HT1080 (cell line): ENCODE data around the gene TTC5. TPM values are rescaled to one million over a fixed set of nuclear protein-coding genes. Genes with fewer than 3 reads are reported as not detected.
"Not testable (repeated sequence)": the region's sequence is repeated elsewhere in the genome, so short reads cannot be mapped to it uniquely, and the experiment has no call there.

Experiments used
- DNase-seq: peaks from one replicate; pipeline ENCODE4 v3.0.0-alpha.2; 2015; ENCODE audit warnings: low read depth
- polyA plus RNA-seq, 2 experiments: library from polyadenylated mRNA; depleted of rRNA; stranded (reverse); fragments of >200 nt; gene quantifications; 2 replicates each; pipeline ENCODE4 v1.2.3, GENCODE V29; 2015
- total RNA-seq: library from RNA; depleted of rRNA; stranded (reverse); fragments of >200 nt; shearing (Covaris generic); gene quantifications from 2 replicates; pipeline ENCODE4 v1.2.3, GENCODE V29; 2014; rRNA removed

TTC5 gene, protein sequence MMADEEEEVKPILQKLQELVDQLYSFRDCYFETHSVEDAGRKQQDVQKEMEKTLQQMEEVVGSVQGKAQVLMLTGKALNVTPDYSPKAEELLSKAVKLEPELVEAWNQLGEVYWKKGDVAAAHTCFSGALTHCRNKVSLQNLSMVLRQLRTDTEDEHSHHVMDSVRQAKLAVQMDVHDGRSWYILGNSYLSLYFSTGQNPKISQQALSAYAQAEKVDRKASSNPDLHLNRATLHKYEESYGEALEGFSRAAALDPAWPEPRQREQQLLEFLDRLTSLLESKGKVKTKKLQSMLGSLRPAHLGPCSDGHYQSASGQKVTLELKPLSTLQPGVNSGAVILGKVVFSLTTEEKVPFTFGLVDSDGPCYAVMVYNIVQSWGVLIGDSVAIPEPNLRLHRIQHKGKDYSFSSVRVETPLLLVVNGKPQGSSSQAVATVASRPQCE
- 13.5 and 15.6 TPM in 2 replicates for total RNA-seq
- polyA plus RNA-seq (2015; cell fraction: cytosol; rRNA removed): 11.6 and 12.7 TPM in 2 replicates
- polyA plus RNA-seq (2015; cell fraction: nucleus; rRNA removed): 13.1 and 16.9 TPM in 2 replicates

DNA sequence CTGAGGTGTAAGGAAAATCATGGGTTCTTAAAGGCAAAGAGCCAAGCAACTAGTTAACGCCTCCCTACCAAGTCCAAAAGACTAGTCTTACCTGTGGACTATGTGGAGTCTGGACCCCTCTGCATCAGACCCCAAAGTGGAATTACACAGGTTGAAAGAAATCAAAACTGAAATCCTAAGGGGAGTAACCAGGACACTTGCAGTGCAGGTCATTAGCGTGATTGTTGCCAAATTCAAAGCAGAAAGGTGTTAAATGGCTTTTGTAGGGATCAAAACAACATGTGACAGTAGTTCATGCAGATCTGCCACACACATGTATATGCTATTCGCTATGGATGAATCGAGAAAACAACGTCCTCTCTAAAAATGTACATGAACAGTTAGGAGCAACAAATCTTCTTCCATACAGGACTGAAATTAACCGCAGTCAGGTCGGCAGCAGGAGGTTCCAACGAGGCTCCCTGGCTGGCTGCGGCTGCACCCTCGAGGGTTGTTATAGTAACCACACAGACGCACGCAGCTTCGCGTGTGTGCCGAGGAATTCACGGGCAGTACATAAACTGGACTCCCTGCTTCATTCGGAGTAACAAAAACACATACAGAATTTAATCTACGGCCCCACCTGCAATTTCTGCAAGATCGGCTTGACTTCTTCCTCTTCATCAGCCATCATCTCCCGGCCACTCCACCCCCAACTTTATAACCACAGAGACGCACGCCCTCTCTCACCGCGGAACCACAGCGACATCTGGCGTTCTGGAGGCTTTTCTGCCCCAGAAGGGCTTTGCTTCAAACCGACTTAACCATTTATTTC is at the start of gene TTC5:
TTC5 (minus strand) TSS at position 687 of the 814 bp plus-strand sequence; CDS start at position 673, 14 bp downstream.
- DNase-seq: peak; percentile 81

DNA sequence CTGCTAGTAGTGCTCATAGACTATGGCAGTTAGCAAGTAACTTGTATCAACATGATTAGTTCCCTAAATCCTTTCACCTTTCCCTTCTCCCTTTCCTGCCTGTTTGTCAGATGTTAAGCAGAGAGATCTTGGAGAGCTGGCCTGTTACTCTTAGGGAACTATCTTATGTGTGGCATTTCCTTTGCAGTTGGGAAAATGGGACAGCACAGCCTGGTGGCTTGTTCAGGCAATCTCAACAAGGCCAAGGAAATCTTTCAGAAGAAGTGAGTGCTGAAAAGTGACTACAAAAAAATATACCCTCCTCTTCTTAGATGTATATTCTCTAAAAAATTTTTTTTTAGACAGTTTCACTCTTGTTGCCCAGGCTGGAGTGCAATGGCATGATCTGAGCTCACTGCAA is 45.1 kb upstream of the TTC5 start:
- no peak for DNase-seq

DNA sequence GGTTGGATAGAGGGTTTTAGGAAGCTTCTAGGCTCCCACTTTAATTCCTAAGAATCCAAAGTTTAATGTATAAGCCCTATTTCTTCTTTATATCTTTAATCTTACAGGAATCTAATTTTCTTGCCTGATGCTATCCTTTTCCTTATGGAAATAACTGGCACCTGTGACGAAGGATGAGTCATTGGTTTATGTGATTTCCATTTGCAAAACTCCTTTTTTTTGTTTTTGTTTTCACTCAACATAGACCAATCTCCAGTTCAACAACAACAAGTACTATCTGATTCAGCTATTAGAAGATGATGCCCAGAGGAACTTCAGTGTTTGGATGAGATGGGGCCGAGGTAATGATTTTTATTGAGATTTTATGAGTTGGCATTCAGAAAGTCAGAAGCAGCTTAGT is 44.5 kb upstream of the TTC5 start:
- DNase-seq: no peak

DNA sequence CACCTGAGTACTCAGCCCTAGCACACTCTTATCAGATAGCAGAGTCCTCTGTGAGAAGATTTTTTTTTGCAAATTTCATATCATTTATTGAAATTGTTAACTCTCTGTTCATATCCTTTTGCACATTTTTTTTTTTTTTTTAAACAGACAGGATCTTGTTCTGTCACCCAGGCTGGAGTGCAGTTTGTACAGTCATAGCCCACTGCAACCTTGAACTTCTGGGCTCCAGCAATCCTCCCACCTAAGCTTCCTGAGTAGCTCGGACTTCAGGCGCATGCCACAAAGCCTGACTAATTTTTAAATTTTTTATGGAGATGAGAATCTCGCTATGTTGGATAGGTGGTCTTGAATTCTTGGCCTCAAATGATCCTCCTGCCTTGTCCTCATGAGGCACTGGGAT is 42.0 kb upstream of the TTC5 start:
- no peak for DNase-seq

DNA sequence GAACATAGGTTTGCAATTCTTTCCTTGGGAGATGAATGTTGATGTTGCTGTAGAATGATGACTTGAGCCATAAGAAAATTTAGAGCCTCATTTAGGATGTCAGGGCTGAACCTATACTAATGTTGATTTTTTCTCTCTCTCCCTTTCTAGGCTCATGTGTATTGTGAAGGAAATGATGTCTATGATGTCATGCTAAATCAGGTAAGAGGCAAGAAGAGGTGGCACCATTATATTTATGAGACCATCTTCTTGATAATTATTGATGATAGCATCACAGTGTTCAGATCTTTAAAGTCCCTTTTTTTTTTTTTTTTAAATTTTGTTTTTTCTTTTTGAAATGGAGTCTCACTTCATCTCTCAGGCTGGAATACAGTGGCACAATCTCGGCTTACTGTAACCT is 41.0 kb upstream of the TTC5 start:
- no peak for DNase-seq

DNA sequence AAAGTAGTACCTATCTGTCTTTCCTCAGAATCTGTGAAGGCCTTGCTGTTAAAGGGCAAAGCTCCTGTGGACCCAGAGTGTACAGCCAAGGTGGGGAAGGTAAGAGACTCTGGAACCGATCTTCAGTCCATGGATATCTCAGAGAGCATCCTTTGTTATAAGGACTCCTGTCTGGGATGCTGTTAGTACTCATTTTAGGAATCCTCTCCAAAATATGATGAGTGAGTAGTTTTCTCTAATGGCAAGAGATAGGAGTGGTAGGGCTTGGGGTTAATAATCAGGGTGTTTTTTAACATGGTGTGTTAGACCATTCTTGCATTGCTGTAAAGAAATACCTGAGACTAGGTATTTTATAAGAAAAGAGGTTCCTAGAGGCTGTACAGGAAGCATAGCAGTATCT is 39.6 kb upstream of the TTC5 start:
- DNase-seq: no peak

DNA sequence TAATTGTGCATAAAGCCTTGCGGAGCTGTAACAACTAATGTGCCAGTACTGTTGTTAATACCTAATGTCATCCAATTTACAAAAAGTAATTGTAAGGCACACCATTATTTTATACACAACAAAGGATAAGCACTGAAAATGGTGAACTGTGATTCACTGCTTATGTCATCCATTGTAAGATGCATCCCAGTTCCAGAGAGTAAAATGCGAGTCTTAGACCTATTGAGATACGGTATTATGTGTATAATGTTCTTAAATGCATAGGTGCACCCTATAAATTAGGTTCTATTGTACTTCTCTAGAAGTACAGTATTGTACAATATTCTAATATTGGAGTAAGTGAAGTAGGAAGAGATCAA is 38.1 kb upstream of the TTC5 start:
- no peak for DNase-seq

DNA sequence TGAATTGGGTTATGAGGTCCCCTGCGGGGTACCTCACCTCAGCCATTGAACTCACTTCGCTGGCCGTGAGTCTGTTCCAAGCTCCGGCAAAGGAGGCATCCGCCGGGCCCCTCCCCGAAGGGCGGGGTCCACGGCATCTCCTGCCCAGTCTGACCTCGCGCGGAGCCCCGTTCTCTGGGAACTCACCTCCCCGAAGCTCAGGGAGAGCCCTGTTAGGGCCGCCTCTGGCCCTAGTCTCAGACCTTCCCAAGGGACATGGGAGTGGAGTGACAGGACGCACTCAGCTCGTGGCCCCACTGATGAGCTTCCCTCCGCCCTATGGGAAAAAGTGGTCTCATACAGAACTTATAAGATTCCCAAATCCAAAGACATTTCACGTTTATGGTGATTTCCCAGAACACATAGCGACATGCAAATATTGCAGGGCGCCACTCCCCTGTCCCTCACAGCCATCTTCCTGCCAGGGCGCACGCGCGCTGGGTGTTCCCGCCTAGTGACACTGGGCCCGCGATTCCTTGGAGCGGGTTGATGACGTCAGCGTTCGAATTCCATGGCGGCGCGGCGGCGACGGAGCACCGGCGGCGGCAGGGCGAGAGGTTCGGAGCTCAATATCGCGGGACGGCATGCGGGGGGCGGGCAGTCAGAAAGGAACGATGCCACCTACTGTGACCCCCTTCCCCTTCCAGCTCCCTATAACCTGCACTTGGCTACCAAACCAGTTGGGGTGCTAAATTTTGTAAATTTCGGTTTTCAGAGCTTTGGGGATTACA is 37.5 kb upstream of the TTC5 start, which contains the start of gene PARP2:
PARP2 (plus strand) TSS at position 544 of the 770 bp plus-strand sequence; CDS start at position 551, 7 bp downstream.
- peak; percentile 100 for DNase-seq

DNA sequence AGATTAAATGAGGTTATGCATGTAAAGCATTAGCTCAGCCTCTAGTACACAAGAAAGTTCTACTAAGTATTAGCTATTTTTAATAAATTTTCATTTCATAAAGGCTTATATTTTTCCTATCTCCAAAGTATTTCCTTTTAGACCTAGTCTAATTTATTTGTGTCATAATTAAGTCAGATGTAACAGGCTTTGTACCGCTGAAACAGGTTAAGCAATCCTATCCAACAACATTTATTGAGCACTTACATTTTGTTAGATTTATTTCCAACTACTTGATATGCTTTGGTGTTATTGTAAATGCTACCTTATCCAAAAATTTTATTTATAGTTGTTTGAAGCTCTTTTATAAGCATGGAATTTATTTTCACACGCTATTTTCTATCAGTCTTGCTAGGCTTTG is 35.9 kb upstream of the TTC5 start:
- no peak for DNase-seq

DNA sequence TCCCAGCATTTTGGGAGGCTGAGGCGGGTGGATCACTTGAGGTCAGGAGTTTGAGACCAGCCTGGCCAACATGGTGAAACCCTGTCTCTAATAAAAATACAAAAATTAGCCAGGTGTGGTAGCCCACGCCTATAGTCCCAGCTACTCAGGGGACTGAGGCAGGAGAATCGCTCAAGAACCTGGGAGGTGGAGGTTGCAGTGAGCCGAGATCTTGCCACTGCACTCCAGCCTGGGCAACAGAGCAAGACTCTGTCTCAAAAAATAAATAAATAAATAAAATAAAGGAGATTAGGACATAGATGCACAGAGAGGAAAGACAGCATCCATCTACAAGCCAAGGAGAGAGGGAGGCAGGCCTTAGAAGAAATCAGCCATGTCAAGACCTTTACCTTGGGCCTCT is 35.3 kb upstream of the TTC5 start:
- DNase-seq: not testable (repeated sequence)

DNA sequence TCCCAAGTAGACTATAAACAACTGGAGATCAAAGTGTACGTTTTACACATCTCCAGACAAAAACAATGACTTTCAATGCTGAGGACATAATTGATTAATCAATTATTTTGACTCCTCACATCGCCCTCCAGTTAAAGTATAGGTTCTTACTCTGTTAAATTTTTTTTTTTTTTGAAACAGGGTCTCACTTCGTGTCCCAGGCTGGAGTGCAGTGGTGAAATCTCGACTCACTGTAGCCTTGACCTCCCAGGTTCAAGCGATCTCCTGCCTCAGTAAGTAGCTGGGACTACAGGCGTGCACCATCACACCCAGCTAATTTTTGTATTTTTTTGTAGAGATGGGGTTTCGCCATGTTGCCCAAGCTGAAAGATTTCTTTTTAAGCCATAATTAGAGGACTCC is 28.3 kb upstream of the TTC5 start:
- DNase-seq: no peak

DNA sequence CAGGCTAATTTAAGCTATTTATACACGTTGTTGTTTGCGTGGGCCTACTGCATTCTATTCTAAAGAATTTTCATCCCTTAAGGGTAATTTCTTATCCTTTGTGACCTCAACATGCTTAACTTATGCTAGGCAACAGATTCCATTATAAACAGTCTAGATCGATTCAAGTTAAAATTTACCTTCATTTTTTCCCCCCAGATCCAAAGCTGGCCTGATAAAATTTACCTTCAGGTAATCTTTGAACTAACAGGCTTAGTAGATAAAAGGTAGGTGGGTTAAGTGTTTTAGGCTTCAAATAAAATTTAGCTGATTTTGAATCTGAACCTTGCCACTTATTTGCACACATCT is 27.7 kb upstream of the TTC5 start:
- DNase-seq: no peak

DNA sequence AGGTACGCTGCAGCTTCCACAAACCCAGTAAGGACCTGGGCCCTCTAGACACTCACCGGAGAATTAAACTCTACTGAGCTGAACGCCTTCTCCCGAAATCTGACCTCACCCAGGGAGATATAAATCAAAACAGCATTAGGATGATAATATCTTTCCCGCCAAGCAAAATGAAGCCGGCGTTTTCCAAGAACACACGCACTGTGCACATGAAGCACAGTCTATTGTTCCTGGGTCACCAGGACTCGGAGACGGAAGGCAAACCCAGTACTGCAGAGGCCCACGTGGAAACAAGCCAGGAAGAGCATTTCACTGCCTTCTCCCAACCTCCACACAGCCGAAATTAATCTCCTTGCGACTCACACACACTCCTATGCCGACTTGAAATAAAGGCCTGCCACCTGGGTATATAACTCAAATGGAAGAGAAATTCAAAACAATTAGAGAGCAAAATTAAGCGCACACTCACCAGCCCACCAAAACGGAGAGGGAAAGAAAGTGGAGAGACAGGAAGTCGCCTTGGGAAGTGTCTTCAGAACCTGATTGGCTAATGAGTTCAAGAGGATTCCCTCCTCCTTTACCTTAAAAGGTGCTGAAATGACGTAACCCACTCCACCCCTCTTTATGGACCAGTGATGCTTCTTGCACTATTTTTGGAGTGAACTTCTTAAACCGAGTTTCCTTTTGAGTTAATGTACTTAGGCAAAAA is 27.2 kb upstream of the TTC5 start, which contains the start of gene CCNB1IP1:
CCNB1IP1 (minus strand) TSS at position 492 of the 706 bp plus-strand sequence. CDS start 16,756 bp downstream, outside the sequence.
- peak; percentile 89 for DNase-seq

DNA sequence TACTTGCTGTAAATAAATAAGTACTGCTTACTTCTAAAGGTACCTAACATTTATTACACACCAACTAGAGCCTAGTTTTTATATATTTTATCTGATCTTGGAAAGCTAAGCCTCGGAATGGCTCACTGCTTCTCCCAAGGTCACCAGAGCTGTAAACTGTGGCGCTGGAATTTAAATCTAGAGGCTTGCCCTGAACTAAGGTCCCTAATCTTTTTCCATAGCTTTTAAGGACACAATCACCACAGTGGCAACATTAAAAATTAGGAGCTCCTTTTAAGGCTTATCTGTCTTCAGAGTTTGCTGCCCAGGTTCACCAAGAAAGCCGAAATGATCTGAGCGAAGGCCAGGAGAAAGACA is 26.7 kb upstream of the TTC5 start:
- no peak for DNase-seq

DNA sequence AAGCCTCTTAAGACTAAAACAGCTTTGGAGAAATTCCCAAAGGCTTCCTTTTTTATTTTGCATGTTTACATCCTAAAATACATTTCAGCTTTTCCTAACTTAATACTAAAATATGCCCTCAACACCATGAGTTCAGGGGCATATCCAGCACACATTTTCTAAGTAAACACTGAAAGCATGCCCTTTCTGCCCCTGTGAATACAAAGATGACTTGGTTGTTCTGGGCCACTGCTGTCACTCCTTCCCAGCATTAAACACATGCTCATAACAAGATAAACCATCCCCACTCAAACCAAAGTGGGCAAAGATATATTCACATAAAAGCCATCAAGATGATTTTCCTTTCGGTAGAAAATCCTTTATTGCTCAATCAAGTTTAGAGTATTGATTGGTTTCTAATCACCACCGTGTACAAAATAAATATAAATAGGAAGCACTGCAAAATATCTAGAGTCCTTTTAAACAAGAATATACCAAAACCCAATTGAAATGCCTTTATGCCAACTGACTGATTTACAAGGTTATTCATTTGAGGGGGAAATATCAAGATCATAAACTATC is 25.4 kb upstream of the TTC5 start:
- DNase-seq: no peak

DNA sequence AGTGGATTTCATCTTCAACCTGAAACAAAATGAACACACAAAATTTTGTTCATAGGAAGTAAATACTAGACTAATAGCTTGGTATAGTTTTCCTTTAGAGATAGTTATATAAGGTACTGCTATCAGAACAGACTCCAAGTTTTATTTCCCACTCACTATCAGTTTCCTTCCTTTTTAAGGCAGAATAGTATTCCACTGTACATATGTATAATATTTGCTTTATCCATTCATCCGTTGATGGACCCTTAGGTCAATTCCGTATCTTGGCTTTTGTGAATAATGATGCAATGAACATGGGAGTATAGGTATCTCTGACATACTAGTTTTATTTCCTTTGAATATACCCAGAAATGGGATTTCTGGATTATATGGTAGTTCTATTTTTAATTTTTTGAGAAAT is 23.6 kb upstream of the TTC5 start:
- no peak for DNase-seq

DNA sequence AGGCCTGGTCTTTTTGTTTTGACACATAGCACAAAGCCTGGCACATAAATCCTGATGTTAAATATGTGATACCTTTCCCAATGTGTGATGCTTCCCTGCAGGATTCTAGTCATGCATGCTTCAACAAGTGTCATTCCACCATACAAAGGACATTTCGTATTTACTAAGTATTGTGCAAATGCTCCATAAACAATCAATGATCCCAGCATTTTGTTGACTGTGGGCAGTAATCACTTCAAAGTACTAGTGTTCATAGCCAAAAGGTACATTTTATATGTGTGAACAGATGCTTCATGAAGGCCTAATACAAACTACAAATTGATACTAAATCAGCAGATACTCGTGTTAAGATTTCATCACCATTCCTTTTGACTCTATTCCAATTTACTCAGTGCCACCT is 23.0 kb upstream of the TTC5 start:
- DNase-seq: no peak

DNA sequence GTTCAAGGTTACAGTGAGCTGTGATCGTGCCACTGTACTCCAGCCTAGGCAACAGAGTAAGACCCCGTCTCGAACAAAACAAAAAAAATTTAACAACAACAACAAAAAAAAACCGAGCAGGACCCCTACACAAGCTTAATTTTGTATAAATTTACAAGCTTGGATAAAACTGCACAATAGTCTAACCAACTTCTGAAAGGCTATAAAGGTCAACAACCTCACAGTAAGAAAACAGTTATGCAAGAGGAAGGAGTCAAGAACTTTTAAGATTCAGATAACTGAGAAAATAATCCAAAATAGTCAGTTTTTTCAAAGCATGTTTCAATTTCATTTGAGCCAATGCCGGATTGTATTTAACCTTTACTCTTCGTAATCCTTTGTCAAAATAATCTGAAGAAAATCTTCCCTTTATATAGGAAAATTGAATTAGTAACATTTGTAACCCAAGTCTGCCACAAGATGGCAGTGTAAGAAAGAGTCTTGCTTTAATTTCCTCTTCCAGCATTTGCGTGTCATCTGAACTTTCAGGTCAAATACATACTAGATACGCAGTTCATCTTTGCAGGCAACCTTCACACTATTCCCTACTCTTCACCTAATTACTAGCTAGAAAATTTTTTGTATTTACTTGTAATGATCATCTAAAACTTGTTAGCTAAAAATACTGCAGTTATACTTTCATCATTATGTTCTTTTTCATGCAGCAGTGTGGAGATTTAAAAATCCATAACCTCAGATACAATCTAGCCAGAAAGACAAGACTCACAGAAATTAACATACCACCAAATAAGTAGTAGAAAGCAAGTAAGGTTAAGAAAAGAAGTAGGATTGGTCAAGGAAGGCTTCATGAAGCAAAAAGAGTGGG is 21.5 kb upstream of the TTC5 start:
- peak; percentile 61 for DNase-seq

DNA sequence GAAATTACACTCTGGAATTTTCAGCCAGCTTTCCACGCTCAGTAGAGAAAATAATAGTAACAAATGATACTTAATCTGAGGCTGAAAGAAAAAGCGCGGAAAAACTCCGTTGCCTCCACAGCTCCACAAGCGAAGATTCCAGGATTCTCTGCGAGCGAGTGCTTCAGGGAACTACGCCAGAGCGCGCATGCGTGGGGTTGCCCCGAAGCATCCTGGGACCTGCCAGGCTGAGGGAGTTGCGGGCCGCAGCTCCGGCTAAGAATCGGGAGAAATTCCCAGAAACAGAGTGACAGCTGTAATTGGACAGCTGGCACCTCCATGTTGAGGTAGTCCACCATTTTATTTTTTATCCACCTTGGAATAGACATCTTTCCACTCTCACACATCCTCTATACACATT is 12.0 kb upstream of the TTC5 start:
- DNase-seq: no peak

DNA sequence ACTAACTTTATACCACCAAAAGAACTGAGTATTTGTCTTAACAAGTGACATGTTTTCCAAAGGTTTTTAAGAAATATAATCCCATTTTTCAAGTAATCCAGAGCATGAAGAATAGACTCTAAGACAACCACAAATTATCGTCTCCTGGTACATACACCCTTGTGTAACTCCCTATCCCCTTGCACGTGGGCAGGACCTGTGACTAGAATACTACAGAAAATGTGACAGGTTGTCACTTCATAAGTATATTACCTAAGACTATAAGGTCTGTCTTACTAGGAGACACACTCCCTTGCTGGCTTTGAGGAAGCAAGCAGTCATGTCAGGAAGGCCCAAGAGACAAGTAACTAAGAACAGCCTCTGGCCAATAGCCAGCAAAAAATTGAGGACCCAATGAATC is 8.3 kb upstream of the TTC5 start:
- DNase-seq: no peak
